HFF-Myc (cell line): ENCODE results near the gene BCAS3.

Experiments
- DNase-seq: peaks from one replicate; pipeline ENCODE4 v3.0.0-alpha.2; 2011; ENCODE audit warnings: low read depth; ENCODE audit errors: extremely low read depth
- H3K4me3 ChIP-seq: replicated peaks from 2 replicates; pipeline ENCODE4 v1.5.1; 2011; ENCODE audit warnings: low read depth, mild to moderate bottlenecking, control low read depth, low read length
- CTCF ChIP-seq: IDR thresholded peaks from 2 replicates; pipeline ENCODE4 v1.5.1; 2012; ENCODE audit warnings: mild to moderate bottlenecking, low read depth, low read length, control low read depth; ENCODE audit errors: missing control alignments

Gene BCAS3

GRCh38 chr17:61383689-61384201 lies 706.1 kb downstream of the BCAS3 start:
- no peak overlapping the region for H3K4me3 ChIP-seq
- DNase-seq = no peak
- TF ChIP-seq CTCF = no peak

- DNase-seq = no peak
- TF ChIP-seq CTCF = no peak
- H3K4me3 ChIP-seq = no peak overlapping the region
Observed at GRCh38 chr17:61384354-61384691, 706.7 kb downstream of the BCAS3 start.

- no peak for TF ChIP-seq CTCF
Observed at GRCh38 chr17:61384692-61385576, 707.3 kb downstream of the BCAS3 start.

GRCh38 chr17:61385577-61386236 lies 708.1 kb downstream of the BCAS3 start:
- no peak for TF ChIP-seq CTCF
- DNase-seq = no peak

More at GRCh38 chr17:61384692-61385576, 707.3 kb downstream of the BCAS3 start:
- H3K4me3 ChIP-seq = no peak overlapping the region
- no peak for DNase-seq

GRCh38 chr17:61386251-61386650 lies 708.6 kb downstream of the BCAS3 start:
- no peak for DNase-seq
- H3K4me3 ChIP-seq = no peak overlapping the region
- no peak for TF ChIP-seq CTCF

More at GRCh38 chr17:61385577-61386236, 708.1 kb downstream of the BCAS3 start:
- no peak overlapping the region for H3K4me3 ChIP-seq

- TF ChIP-seq CTCF = no peak
- no peak overlapping the region for H3K4me3 ChIP-seq
- no peak for DNase-seq
Observed at GRCh38 chr17:61387011-61387410, 709.4 kb downstream of the BCAS3 start.
